Endothelial cell (in vitro differentiated cells): ENCODE measurements around the gene PPP2R2C. TPM values are rescaled to one million over a fixed set of nuclear protein-coding genes. Genes with fewer than 3 reads are reported as not detected.

Source experiments
- DNase-seq: peaks from one replicate; pipeline ENCODE4 v3.0.0; 2021; ENCODE audit warnings: low spot score
- H3K27ac Mint-ChIP-seq: one replicate; pipeline ENCODE4 v1.8.0; 2021; ENCODE audit warnings: mixed read lengths, inconsistent platforms; ENCODE audit not compliant: unreplicated experiment
- H3K27me3 Mint-ChIP-seq: one replicate; pipeline ENCODE4 v1.8.0; 2021; ENCODE audit warnings: mild to moderate bottlenecking, moderate library complexity, mixed read lengths, inconsistent platforms; ENCODE audit not compliant: unreplicated experiment
- H3K36me3 Mint-ChIP-seq: one replicate; pipeline ENCODE4 v1.8.0; 2021; ENCODE audit warnings: mild to moderate bottlenecking, low read depth, mixed read lengths, inconsistent platforms; ENCODE audit not compliant: unreplicated experiment
- H3K4me1 Mint-ChIP-seq: one replicate; pipeline ENCODE4 v1.8.0; 2021; ENCODE audit warnings: mild to moderate bottlenecking, mixed read lengths, inconsistent platforms; ENCODE audit not compliant: unreplicated experiment
- H3K4me3 Mint-ChIP-seq: one replicate; pipeline ENCODE4 v1.8.0; 2021; ENCODE audit warnings: mild to moderate bottlenecking, mixed read lengths, inconsistent platforms; ENCODE audit not compliant: unreplicated experiment
- H3K9me3 Mint-ChIP-seq: one replicate; pipeline ENCODE4 v1.8.0; 2021; ENCODE audit warnings: mixed read lengths, inconsistent platforms; ENCODE audit not compliant: unreplicated experiment
- CTCF ChIP-seq: fragments of 200-600 bp; sonication (generic); IDR thresholded peaks from one replicate; pipeline ENCODE4 v1.5.0; 2021; ENCODE audit warnings: antibody characterized with exemption; ENCODE audit not compliant: unreplicated experiment
- total RNA-seq: library from RNA; stranded (reverse); fragmentation: NEBNext Ultra II Directional; extraction: Animal tissue kit (Norgen Biotek cat#: 25700); gene quantifications from one replicate; pipeline ENCODE4 v1.2.1, GENCODE V29; 2021; ENCODE audit not compliant: unreplicated experiment

The PPP2R2C gene
- total RNA-seq, 1 donor from 2014 or later = 1.7 TPM

- H3K36me3 Mint-ChIP-seq = no peaks in the 10 kb centered on the region
- H3K9me3 Mint-ChIP-seq = no peaks in the 10 kb centered on the region
- H3K27ac Mint-ChIP-seq = no peak overlapping the region
Measured at GRCh38 chr4:6460876-6461275, 11.5 kb downstream of the PPP2R2C start.

GRCh38 chr4:6458528-6458927 is 13.9 kb downstream of the PPP2R2C start:
- H3K27ac Mint-ChIP-seq = no peak overlapping the region

More at GRCh38 chr4:6460876-6461275, 11.5 kb downstream of the PPP2R2C start:
- Mint-ChIP-seq H3K4me1 (peaks cover 5% of the 10 kb centered on the region), H3K4me3 (no peak overlapping the region), H3K27me3 (peaks cover 4% of the 10 kb centered on the region)
- TF ChIP-seq CTCF = no peak
- DNase-seq = no peak

GRCh38 chr4:6456450-6456849 is 16.0 kb downstream of the PPP2R2C start:
- TF ChIP-seq CTCF = no peak
- DNase-seq = no peak
- no peaks in the 10 kb centered on the region for H3K9me3 Mint-ChIP-seq
- peaks cover 5% of the 10 kb centered on the region for H3K4me1 Mint-ChIP-seq
- H3K4me3 Mint-ChIP-seq = no peak overlapping the region
- H3K27ac Mint-ChIP-seq = no peak overlapping the region
- no peaks in the 10 kb centered on the region for H3K36me3 Mint-ChIP-seq
- peaks cover 9% of the 10 kb centered on the region for H3K27me3 Mint-ChIP-seq

More at GRCh38 chr4:6458528-6458927, 13.9 kb downstream of the PPP2R2C start:
- no peak overlapping the region for H3K4me3 Mint-ChIP-seq
- H3K36me3 Mint-ChIP-seq = no peaks in the 10 kb centered on the region
- peaks cover 11% of the 10 kb centered on the region for H3K27me3 Mint-ChIP-seq
- TF ChIP-seq CTCF = no peak
- peaks cover 5% of the 10 kb centered on the region for H3K4me1 Mint-ChIP-seq
- H3K9me3 Mint-ChIP-seq = no peaks in the 10 kb centered on the region
- no peak for DNase-seq

- Mint-ChIP-seq H3K36me3 (no peaks in the 10 kb centered on the region), H3K27me3 (peaks cover 10% of the 10 kb centered on the region), H3K9me3 (no peaks in the 10 kb centered on the region), H3K4me3 (no peak overlapping the region), H3K4me1 (no peaks in the 10 kb centered on the region), H3K27ac (no peak overlapping the region)
- no peak for DNase-seq
- no peak for TF ChIP-seq CTCF
Measured at GRCh38 chr4:6454112-6454910, 18.1 kb downstream of the PPP2R2C start.

GRCh38 chr4:6453688-6453990 is 18.8 kb downstream of the PPP2R2C start:
- no peak overlapping the region for H3K27ac Mint-ChIP-seq
- H3K4me3 Mint-ChIP-seq = no peak overlapping the region
- no peaks in the 10 kb centered on the region for H3K4me1 Mint-ChIP-seq
- no peaks in the 10 kb centered on the region for H3K9me3 Mint-ChIP-seq
- H3K36me3 Mint-ChIP-seq = no peaks in the 10 kb centered on the region
- TF ChIP-seq CTCF = no peak
- peaks cover 11% of the 10 kb centered on the region for H3K27me3 Mint-ChIP-seq
- DNase-seq = no peak
